ENCODE measurements around the gene HOXB1.

Gene HOXB1

DNA sequence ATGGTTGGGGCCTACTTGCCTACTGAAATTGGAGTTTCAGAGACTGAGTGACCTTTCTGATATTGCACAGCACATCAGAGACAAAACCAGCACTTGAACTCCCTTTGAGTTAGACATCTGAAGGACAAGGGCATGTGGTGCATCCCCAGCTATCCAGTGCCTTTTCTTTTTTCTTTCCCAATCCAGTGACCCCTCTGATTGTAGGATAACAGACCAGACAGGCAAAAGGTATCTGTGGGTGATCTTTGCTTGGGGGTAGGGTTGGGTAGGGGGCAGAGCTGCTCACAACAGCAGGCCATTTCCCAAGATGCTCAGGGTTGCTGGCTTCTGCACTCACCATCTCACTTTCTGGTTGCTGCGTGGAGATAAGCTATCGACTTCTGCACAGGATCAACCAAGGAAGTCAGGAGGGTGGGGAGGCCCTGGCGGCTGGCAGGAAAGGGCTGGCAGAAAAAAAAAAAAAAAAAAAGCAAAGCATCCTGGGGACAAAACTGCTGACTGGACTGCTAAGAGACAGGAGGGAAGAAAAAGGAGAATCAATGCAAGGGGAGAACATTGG, 42.2 kb downstream of the HOXB1 start:
- Histone ChIP-seq H3K36me3 (ENCODE audit: insufficient read depth, low read length) (no peaks in the 10 kb centered on the region), H3K9me3 (ENCODE audit: low read length) (no peaks in the 10 kb centered on the region), H3K79me2 (ENCODE audit: insufficient read depth, low read length) (no peaks in the 10 kb centered on the region), H3F3A (ENCODE audit: insufficient read depth, low read length) (no peaks in the 10 kb centered on the region), H3K27ac (ENCODE audit: low read depth, low read length, poor library complexity, severe bottlenecking) (no peak overlapping the region), H2AFZ (ENCODE audit: low read length) (no peak overlapping the region), H4K20me1 (ENCODE audit: insufficient read depth, low read length) (no peaks in the 10 kb centered on the region), H3K4me3 (ENCODE audit: low read depth, low read length, poor library complexity, severe bottlenecking) (no peak overlapping the region), H3K9me2 (ENCODE audit: low read depth, low read length) (no peaks in the 10 kb centered on the region), H3K27me3 (ENCODE audit: insufficient read depth, low read length) (no peaks in the 10 kb centered on the region), H3K9ac (ENCODE audit: low read length) (no peak overlapping the region), H3K4me2 (ENCODE audit: low read length) (no peak overlapping the region), H3K4me1 (ENCODE audit: insufficient read depth, low read length, severe bottlenecking) (no peaks in the 10 kb centered on the region)
- TF ChIP-seq EZH2 (IDR thresholded peaks at IDR 0.05; ENCODE audit: borderline replicate concordance, low read length), result no peak

DNA sequence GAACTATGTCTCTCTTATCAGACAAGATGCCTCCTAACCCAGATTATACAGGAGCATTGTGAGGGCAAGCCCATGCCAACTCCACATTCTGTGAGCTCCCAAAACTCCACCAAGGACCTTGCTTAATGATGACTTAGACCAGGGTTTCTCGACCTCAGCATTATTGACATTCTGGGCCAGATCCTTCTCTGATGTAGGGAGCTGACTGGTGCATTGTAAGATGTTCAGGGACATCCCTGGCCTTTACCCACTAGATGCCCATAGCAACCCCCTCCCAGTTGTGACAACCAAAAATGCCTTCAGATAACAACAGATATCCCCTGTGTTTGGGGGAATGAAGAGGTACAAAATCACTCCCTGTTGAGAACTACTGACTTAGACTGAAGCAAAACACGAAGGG, 43.6 kb downstream of the HOXB1 start:
- no peak overlapping the region for H3K27ac ChIP-seq (ENCODE audit: low read depth, low read length, poor library complexity, severe bottlenecking)
- H3K4me2 ChIP-seq (ENCODE audit: low read length), result no peak overlapping the region

DNA sequence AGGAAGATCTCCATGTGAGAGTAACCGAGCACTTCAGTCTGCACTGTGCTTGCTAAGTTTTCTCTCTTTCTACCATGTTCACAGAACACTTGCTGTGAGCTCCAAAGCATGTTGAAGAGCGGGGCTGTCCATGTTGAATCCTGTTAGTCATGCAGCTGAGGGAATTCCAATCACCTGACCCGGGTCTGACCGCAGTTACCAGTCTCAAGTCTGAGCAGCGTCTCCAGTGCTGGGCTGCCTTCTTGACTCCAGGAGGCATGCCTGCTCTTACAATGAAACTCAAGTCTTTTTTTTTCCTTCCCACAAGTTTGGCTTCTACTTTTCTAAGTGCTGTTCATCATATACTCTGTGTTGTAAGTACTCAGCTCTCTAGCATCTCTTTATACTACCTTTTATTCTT, 44.3 kb downstream of the HOXB1 start:
- TF ChIP-seq, protein P1, sequence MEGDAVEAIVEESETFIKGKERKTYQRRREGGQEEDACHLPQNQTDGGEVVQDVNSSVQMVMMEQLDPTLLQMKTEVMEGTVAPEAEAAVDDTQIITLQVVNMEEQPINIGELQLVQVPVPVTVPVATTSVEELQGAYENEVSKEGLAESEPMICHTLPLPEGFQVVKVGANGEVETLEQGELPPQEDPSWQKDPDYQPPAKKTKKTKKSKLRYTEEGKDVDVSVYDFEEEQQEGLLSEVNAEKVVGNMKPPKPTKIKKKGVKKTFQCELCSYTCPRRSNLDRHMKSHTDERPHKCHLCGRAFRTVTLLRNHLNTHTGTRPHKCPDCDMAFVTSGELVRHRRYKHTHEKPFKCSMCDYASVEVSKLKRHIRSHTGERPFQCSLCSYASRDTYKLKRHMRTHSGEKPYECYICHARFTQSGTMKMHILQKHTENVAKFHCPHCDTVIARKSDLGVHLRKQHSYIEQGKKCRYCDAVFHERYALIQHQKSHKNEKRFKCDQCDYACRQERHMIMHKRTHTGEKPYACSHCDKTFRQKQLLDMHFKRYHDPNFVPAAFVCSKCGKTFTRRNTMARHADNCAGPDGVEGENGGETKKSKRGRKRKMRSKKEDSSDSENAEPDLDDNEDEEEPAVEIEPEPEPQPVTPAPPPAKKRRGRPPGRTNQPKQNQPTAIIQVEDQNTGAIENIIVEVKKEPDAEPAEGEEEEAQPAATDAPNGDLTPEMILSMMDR (IDR thresholded peaks at IDR 0.05; ENCODE audit: low read length), result no peak
- no peak for TF ChIP-seq EZH2 (IDR thresholded peaks at IDR 0.05; ENCODE audit: borderline replicate concordance, low read length)
- Histone ChIP-seq H3K79me2 (ENCODE audit: insufficient read depth, low read length) (no peaks in the 10 kb centered on the region), H4K20me1 (ENCODE audit: insufficient read depth, low read length) (no peaks in the 10 kb centered on the region), H3K9me2 (ENCODE audit: low read depth, low read length) (no peaks in the 10 kb centered on the region), H3K27me3 (ENCODE audit: insufficient read depth, low read length) (no peaks in the 10 kb centered on the region), H3K4me2 (ENCODE audit: low read length) (no peak overlapping the region), H3K9me3 (ENCODE audit: low read length) (no peaks in the 10 kb centered on the region), H3F3A (ENCODE audit: insufficient read depth, low read length) (no peaks in the 10 kb centered on the region), H3K27ac (ENCODE audit: low read depth, low read length, poor library complexity, severe bottlenecking) (no peak overlapping the region), H3K4me3 (ENCODE audit: low read depth, low read length, poor library complexity, severe bottlenecking) (no peak overlapping the region), H3K9ac (ENCODE audit: low read length) (no peak overlapping the region), H2AFZ (ENCODE audit: low read length) (no peak overlapping the region), H3K36me3 (ENCODE audit: insufficient read depth, low read length) (no peaks in the 10 kb centered on the region), H3K4me1 (ENCODE audit: insufficient read depth, low read length, severe bottlenecking) (no peaks in the 10 kb centered on the region)

More for the DNA sequence above, 43.6 kb downstream of the HOXB1 start:
- H3K9me3 ChIP-seq (ENCODE audit: low read length), result no peaks in the 10 kb centered on the region
- H3K4me1 ChIP-seq (ENCODE audit: insufficient read depth, low read length, severe bottlenecking), result no peaks in the 10 kb centered on the region
- H2AFZ ChIP-seq (ENCODE audit: low read length), result no peak overlapping the region
- H3K79me2 ChIP-seq (ENCODE audit: insufficient read depth, low read length), result no peaks in the 10 kb centered on the region
- H3K9me2 ChIP-seq (ENCODE audit: low read depth, low read length), result no peaks in the 10 kb centered on the region
- no peak overlapping the region for H3K9ac ChIP-seq (ENCODE audit: low read length)
- no peak for TF ChIP-seq EZH2 (IDR thresholded peaks at IDR 0.05; ENCODE audit: borderline replicate concordance, low read length)
- TF ChIP-seq, protein P1 (IDR thresholded peaks at IDR 0.05; ENCODE audit: low read length), result no peak
- no peak overlapping the region for H3K4me3 ChIP-seq (ENCODE audit: low read depth, low read length, poor library complexity, severe bottlenecking)
- H3K27me3 ChIP-seq (ENCODE audit: insufficient read depth, low read length), result no peaks in the 10 kb centered on the region
- no peaks in the 10 kb centered on the region for H4K20me1 ChIP-seq (ENCODE audit: insufficient read depth, low read length)
- H3F3A ChIP-seq (ENCODE audit: insufficient read depth, low read length), result no peaks in the 10 kb centered on the region
- H3K36me3 ChIP-seq (ENCODE audit: insufficient read depth, low read length), result no peaks in the 10 kb centered on the region

DNA sequence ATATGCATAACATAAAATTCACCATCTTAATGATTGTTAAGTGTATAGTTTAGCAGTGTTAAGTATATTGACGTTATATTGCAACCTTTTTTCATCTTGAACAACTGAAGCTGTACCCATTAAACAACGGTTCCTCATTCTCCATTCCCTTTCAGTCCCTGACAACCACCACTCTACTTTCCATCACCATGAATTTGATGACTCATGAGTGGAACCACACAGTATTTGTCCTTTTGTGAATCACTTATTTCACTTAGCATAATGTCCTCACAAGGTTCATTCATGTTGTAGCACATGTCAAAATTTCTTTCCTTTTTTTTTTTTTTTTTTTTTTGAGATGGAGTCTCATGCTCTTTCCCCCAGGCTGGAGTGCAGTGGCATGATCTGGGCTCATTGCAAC, 46.0 kb downstream of the HOXB1 start:
- H3K9me2 ChIP-seq (ENCODE audit: low read depth, low read length), result no peaks in the 10 kb centered on the region
- no peak overlapping the region for H3K4me2 ChIP-seq (ENCODE audit: low read length)
- no peaks in the 10 kb centered on the region for H3F3A ChIP-seq (ENCODE audit: insufficient read depth, low read length)
- H3K9me3 ChIP-seq (ENCODE audit: low read length), result no peaks in the 10 kb centered on the region
- no peak overlapping the region for H2AFZ ChIP-seq (ENCODE audit: low read length)
- no peaks in the 10 kb centered on the region for H4K20me1 ChIP-seq (ENCODE audit: insufficient read depth, low read length)
- H3K4me3 ChIP-seq (ENCODE audit: low read depth, low read length, poor library complexity, severe bottlenecking), result no peak overlapping the region
- no peaks in the 10 kb centered on the region for H3K27me3 ChIP-seq (ENCODE audit: insufficient read depth, low read length)
- H3K4me1 ChIP-seq (ENCODE audit: insufficient read depth, low read length, severe bottlenecking), result no peaks in the 10 kb centered on the region
- no peak for TF ChIP-seq EZH2 (IDR thresholded peaks at IDR 0.05; ENCODE audit: borderline replicate concordance, low read length)
- TF ChIP-seq, protein P1 (IDR thresholded peaks at IDR 0.05; ENCODE audit: low read length), result no peak
- H3K9ac ChIP-seq (ENCODE audit: low read length), result no peak overlapping the region
- H3K27ac ChIP-seq (ENCODE audit: low read depth, low read length, poor library complexity, severe bottlenecking), result no peak overlapping the region
- no peaks in the 10 kb centered on the region for H3K36me3 ChIP-seq (ENCODE audit: insufficient read depth, low read length)
- H3K79me2 ChIP-seq (ENCODE audit: insufficient read depth, low read length), result no peaks in the 10 kb centered on the region
